Subcutaneous adipose tissue (tissue), 4 donors: Measurements from ENCODE around the gene ATR. TPM values are rescaled to one million over a fixed set of nuclear protein-coding genes. Genes with fewer than 3 reads are reported as not detected.

Source experiments
- CTCF ChIP-seq: fragments of 450-650 bp; IDR thresholded peaks from one replicate; pipeline ENCODE4 v1.5.1; 2016; ENCODE audit warnings: low read depth, mild to moderate bottlenecking, control low read depth, antibody characterized with exemption, moderate library complexity
- total RNA-seq, 4 donors: library from RNA; depleted of rRNA; stranded (reverse); fragments of >200 nt; gene quantifications; one replicate each; pipeline ENCODE4 v1.1.0, GENCODE V29; 2016

ATR gene
- total RNA-seq, 4 donors from 2014 or later = 22.6 to 51.5 (median 24.9) TPM

DNA sequence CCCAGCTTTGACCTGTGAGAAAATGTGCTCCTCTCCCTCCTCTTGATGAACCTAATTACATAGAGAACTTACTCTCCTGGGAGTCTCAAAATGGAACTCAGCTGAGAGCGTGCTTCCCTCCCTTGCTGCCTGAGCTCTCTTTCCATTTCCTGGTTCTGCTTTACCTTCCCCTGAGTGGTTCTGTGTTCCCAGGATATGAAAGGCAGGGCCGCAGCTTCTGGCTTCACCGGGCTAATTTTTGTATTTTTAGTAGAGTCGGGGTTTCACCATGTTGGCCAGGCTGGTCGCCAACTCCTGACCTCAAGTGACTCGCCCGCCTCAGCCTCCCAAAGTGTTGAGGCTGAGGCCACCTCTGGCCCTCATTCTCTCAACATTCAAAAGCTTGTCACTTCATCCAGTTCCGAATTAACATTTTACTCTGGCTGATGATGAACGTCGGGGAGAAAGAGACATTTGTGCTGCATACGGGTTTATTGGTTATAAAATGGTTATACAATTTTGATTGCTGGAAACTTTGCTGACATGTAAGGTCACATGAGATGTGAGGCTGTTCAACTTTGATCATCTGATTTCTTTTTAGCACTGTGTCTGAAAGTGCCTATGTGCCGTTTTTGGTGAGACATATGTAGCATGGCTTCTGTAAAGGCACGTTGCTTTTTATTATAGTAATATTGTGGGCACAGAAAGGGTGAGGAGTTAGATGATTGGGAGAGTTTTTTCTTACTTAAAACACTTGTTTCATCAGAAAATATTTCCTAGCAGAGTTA, 24.3 kb upstream of the ATR start:
- TF ChIP-seq CTCF = no peak

DNA sequence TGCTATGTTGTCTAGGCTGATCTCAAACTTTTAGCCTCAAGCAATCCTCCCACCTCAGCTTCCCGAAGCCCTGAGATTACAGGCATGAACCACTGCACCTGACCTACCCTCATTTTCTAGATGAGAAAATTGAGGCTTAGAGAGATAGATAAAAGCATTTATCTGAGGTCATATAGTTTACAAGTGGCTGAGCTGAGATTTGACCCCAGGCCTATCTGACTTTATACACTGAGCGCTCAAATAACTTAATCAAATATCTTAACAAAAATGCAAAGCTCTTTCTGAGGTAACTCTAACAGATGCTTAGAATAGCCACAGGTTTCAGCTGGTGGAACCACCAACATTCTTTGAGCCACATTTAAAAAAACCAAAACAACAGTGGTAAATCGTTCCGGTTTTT, 23.2 kb upstream of the ATR start:
- TF ChIP-seq CTCF = no peak

DNA sequence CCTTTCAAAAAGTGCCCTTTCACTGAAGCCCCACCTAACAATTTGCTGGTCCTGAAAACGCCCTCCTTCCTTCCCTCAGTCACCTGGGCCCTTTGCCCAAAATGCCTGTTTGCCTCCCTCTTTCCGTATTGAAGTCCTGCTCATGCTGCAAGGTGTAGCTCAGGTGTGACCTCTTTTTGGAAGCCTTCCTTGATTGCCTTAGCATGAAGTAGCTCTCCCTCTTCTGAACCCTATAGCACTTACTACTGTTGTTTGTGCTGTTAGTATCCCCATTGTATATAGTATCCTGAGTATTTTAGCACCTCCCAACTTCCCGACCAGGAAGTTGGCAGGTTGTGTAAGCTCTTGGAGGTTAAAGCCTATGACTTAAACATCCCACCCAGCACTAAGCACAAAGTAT, 19.4 kb upstream of the ATR start:
- TF ChIP-seq CTCF = no peak

GRCh38 chr3:142596726-142597088, 18.2 kb upstream of the ATR start:
- no peak for TF ChIP-seq CTCF

DNA sequence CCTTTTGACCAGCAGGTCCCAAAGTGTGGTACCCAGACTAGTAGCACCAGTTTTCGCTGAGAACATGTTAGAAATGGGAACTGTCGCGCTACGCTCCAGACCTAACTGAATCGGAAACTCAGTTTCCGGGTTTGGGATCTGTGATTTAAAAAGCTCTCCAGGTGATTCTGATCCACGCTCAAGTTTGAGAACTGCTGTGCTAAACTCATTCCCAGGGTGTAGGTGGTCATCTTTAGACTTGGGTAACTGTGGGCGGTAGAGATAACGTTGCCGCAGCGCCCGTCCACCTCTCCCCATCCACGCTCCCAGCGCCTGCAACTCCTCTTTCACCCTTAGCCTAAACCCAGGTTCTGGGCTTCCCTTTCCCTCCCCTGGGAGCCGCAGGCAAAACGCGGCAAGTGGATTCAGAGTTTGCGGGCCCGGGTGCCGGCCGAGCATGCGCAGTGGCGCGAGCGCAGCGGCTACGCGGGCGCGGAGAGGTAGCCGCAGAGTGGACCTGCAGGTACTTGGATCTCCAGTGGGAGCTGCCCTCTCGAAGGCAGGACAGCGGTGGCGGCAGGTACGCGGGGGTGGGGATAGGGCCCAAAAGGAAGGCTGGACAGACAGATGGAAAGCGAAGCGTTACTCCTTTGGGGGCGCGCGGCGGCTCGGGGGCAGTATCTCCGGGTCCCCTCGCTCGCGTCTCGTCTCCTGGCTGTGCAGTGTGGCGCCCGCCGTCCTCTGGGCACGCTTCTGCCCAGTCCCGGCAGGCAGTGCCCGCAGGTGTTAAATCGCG, 17.6 kb upstream of the ATR start, which contains the start of gene PLS1:
TSS of gene PLS1 (plus strand) at position 443 of the 775 bp plus-strand sequence. CDS start 67,845 bp downstream, outside the sequence.
- no peak for TF ChIP-seq CTCF

DNA sequence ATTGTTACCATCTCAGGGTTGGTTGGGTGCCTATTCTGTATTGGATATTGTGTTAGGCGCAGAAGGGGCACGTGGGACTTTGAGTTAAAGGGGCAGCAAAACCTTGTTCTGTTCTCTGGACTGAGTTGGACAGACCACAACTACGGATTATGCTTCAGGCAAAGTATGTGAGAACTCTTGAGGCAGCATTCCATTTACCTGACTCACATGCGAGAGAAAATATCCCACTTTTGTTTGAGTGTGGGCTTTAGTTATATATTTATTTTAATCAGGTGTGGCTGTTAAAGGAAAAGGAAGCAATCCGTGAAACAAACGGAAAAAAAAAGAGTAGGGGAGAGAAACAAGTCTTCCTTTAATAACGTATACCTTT, 17.0 kb upstream of the ATR start:
- no peak for TF ChIP-seq CTCF

DNA sequence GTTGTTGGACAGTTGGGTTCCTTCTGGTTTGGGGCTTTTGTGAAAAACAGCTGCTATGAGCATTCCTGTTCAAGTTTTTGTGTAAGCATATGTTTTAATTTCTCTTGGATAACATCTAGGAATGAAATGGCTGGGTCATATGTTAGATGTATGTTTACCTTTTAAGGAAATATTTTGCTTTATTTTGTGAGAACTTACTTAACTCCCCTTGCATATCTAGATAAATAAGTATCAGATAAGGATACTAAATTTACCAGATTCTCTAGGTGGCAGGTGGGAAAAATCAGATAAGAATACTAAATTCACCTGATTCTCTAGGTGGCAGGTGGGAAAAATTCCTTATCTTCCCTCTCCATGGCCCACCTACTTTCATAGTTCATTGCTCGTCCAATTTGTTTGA, 16.6 kb upstream of the ATR start:
- no peak for TF ChIP-seq CTCF
